Activated CD4-positive, alpha-beta T cell treated with anti-CD3 and anti-CD28 coated beads, Interleukin-2, Interleukin-6, amounts not matched to agents 100 ng/mL and 50 ng/mL, durations not matched to agents 16 hours and 8 hours (primary cell): ENCODE results near the gene NEK5.
A peak's percentile ranks its signal among the peaks of the same experiment; 100 is the strongest.

ENCODE experiments used
- DNase-seq: peaks from one replicate; pipeline ENCODE4 v3.0.0-alpha.2; 2020

Gene NEK5

GRCh38 chr13:52005841-52006522, 122.9 kb downstream of the NEK5 start:
- DNase-seq: no peak

DNA sequence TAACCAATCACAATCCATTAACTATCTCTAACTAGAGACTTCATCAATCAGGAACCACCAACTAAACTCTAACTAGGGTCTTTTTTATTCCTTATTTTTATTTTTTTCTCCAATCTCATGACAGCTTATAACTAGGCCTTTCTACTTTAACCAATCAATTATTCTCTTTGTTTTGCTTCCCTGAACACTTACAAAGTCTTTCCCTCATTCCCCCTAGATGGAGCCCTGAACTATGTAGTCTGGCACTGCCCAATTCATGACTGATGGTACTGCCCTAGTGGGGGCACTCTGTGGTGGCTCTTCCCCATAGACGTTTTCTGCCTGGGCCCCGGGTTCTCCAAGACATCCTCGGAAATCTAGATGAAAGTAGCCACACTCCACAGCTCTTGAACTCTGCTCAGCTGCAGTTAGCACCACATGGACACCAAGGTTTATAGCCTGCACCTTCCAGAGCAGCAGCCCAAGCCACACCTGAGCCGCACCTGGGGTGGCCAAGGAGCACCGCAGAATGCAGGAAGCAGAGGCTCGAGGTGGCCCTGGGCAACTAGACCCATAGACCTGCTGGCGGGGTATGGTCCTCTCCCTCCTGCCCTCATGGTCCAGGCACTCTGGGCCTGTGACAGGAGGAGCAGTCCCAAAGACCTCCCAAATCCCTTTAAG, 124.2 kb downstream of the NEK5 start:
- DNase-seq: no peak

- no peak for DNase-seq
These were observed 125.3 kb downstream of the NEK5 start for GRCh38 chr13:52003541-52003940.

DNA sequence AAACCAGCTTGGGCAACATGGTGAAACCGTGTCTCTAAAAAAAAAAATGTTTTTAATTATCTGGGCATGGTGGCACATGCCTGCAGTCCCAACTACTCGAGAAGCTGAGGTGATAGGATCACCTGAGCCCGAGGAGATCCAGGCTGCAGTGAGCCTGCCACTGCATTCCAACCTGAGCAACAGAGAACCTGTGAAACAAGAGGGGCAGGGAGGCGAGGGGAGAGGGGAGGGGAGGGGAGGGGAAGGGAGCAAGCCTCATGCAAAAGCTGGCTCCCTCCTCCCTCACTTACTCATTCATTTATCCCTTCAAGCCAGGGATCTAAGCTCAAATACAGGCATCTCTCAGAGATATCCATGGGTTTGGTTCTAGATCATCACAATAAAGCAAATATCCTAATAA, 126.5 kb downstream of the NEK5 start:
- no peak for DNase-seq

DNA sequence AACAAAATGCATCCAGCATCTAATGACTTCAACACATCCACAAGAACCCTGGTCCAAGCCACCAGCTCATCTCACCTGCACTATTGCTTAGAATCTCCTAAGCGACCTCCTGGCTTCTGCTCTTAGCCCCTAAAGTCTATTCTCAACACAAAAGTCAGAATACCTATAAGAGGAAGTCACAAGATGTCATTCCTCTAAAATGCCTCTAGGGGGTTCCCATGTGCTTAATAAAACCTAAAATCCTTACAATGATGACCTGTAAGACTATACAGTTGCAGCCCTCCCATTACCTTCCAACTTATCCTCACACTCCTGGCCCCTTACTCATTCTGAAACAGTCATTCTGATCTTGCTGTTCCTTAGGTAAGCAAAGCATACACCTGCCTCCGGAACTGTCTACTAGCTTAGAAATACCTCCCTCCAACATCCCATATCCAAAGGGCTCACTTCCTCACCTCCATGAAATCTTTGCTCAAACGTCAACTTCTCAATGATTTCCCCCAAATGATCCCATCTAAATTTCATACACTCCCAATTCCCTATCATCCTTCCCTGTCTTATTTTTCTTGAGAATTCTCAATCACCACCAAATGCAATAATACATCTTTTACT, 127.6 kb downstream of the NEK5 start:
- DNase-seq: peak; percentile 42

DNA sequence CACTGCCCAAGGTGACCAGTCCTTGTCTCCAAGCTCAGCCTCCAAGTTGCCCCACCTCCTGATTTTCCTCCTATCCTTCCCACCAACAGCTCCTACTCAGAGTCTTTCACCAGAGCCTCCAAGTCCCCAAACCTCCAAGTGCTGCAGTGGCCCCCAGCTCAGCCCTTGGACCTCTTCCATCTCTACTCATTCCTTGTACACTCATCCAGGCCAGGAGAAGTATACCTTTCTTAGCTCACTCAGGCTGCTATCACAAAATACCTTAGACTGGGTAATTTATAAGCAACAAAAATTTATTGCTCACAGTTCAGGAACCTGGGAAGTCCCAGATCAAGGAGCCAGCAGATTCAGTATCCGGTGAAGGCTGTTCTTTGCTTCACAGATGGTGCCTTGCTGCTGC, 129.0 kb downstream of the NEK5 start:
- DNase-seq: no peak

GRCh38 chr13:51999510-51999911, 129.4 kb downstream of the NEK5 start:
- no peak for DNase-seq

DNA sequence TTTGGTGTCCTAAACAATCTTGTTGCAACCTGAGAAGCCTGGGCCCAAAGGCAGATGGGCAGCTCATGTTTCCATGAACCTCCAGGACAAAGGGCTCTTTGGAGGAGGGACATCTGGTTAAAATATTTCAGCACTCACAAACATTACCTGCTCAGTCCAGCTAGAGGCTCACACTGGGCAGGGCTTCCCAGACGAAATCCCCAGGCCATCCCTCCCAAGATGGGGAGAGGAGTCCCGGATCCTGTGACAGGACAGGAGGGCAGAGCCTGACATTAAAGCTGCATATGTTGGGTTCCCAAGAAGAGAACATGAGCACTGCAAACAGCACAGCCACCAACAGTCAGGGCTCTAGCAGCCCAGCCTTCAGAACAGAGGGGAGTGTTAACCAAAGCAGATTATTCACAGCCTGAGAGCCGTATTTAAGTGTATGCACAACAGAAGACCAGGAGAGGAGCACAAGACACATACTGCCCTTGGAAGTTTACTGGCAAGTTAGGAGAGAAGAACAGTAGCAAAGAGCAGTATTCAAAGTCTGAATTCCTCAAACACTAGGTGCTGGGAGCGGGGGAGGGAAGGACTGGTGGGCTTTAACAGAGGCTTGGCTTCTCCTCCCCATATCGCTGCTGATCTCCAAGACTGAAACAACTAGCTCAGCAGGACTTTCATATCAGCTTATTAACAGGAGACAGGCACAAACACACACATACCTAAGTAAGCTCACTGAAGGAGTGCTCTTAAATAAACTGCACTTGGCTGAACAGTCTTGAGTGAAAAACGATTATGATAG, 130.0 kb downstream of the NEK5 start:
- DNase-seq: no peak

GRCh38 chr13:51997641-51998330, 131.1 kb downstream of the NEK5 start:
- DNase-seq: no peak

DNA sequence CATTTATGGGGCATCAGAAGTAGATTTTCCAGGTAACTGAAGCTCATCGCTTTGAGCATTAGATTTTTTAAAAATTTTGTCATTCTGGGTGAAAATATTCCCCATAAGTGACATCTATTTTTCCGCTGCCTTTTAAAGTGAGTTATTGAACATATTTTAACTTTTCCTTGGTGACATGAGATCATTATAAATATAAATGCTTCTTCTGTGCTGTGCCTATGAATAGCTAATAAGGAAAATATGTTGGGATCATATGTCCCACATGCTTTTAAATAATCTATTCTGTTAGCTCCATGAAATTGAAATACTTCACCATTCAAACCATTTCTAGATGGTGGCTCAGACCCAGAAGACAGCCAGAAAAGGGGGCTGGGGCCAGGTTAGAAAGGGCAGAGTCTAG, 131.7 kb downstream of the NEK5 start:
- no peak for DNase-seq

DNA sequence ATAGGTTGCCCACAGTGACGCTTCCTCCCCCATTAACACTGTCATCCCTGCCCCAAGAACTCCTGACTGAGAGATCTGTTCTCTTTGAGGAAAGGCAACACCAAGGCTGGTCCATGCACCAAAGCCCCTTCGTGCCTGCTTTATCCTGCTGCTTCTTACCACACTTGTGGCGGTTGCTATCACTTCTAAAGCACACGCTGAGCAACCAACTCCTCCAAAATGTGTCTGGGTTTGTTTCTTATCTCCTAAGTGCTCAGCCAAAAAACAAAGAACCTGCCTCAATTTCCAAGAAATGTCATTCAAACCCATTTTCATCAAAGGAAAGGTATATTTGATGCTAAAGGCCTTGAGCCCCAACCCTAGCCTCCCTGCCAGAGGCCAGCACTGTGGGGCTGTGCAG, 132.2 kb downstream of the NEK5 start:
- DNase-seq: no peak

- no peak for DNase-seq
These were observed 133.0 kb downstream of the NEK5 start for GRCh38 chr13:51995677-51996551.

DNA sequence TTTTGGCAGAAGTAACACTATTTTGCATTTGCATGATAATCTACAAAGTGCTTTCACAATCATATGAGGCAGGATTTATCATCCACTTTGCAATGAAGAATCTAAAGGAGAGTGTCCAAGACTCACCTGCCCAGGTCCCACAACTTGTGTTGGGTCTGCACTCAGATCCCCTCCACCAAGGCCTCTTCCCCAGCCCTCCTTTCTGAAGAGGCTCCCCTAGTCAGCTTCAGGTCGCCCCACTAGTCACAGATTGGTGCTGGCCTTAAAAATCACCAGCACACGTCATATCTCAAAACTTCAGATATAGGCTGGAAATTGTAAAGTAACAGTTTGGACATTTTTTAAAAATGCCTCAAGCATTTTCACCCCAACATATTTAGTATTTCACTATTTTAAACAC, 135.2 kb downstream of the NEK5 start:
- DNase-seq: no peak

DNA sequence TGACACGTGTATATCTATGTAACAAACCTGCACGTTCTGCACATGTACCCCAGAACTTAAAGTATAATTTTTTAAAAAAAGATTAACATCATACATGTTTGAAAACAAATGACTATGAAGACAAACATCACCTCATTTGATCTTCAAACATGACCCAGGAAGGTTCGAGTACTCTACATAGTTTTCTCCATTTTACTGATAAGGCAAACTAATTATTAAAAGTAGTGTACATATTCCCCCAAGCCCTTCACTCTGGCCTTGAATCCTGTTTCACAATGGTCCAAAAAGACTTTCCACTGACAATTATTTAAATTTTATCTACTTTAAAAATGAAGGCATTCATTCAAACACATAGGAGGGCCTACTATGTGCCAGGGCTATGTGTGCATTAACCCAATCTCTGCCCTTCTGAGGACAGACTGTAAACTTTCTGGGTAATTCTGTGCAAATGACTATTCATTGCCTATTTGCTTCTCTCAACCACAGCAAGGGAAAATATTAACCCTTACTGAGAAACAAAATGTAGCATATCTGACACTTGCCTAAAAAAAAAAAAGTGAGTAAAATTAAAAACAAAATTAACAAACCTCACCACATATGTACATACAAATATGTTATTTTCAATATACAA, 139.8 kb downstream of the NEK5 start:
- no peak for DNase-seq
